ENCODE measurements around the gene TOPBP1.

DNA sequence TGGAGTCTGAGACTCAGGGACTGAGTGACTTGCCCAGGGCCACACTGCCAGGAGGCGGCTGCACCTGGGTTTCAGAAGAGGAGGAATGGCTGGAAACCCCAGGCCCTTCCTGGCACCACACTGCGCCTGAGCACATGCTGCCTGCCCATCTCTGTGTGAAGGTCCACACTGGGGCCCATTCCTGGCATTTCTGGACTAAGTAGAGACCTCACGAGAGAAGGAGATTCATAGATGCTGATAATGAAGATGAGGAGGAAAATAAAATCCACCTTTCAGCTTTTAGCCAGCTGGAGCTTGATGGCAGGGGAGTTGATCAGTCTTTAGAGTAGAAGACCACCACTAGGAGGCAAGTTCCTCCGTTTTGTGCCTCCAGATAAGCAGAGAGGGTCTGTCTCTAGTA is 44.3 kb upstream of the TOPBP1 start:
- TF ChIP-seq POLR2A (IDR thresholded peaks at IDR 0.05) (no peak), POLR2AphosphoS5 (IDR thresholded peaks at IDR 0.05) (no peak)
- TF ChIP-seq, protein P1, sequence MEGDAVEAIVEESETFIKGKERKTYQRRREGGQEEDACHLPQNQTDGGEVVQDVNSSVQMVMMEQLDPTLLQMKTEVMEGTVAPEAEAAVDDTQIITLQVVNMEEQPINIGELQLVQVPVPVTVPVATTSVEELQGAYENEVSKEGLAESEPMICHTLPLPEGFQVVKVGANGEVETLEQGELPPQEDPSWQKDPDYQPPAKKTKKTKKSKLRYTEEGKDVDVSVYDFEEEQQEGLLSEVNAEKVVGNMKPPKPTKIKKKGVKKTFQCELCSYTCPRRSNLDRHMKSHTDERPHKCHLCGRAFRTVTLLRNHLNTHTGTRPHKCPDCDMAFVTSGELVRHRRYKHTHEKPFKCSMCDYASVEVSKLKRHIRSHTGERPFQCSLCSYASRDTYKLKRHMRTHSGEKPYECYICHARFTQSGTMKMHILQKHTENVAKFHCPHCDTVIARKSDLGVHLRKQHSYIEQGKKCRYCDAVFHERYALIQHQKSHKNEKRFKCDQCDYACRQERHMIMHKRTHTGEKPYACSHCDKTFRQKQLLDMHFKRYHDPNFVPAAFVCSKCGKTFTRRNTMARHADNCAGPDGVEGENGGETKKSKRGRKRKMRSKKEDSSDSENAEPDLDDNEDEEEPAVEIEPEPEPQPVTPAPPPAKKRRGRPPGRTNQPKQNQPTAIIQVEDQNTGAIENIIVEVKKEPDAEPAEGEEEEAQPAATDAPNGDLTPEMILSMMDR (IDR thresholded peaks at IDR 0.05) = no peak
